Measurements from ENCODE around the gene TAS1R2.

Gene TAS1R2

GRCh38 chr1:18868354-18868753 lies 8.9 kb upstream of the TAS1R2 start:
- Histone ChIP-seq H3K9me3 (ENCODE audit: insufficient read depth, low read depth, low read length) (no peaks in the 10 kb centered on the region), H3K4me1 (ENCODE audit: control insufficient read depth in 1 of 2, insufficient read depth in 2 of 2, low read length in 2 of 2) (no peaks in the 10 kb centered on the region), H3K4ac (ENCODE audit: low read depth, low read length) (no peak overlapping the region), H3K36me3 (ENCODE audit: control insufficient read depth in 1 of 2, insufficient read depth in 2 of 2, low read length in 2 of 2) (peaks cover 18 to 19% of the 10 kb centered on the region in 2 experiments), H4K91ac (ENCODE audit: low read depth, low read length) (no peak overlapping the region), H3K18ac (ENCODE audit: low read length) (no peak overlapping the region), H2BK12ac (ENCODE audit: low read length) (no peak overlapping the region), H2BK120ac (ENCODE audit: insufficient read depth, low read length, poor library complexity) (no peak overlapping the region), H3K4me3 (ENCODE audit: low read depth, low read length) (no peak overlapping the region), H4K8ac (ENCODE audit: low read depth, low read length) (no peak overlapping the region), H4K12ac (ENCODE audit: low read depth, low read length) (no peak overlapping the region), H3K79me2 (ENCODE audit: control insufficient read depth, insufficient read depth, low read length, poor library complexity) (no peaks in the 10 kb centered on the region), H3K79me1 (ENCODE audit: low read length) (no peaks in the 10 kb centered on the region), H2AFZ (ENCODE audit: insufficient read depth, low read length, poor library complexity) (no peak overlapping the region), H3K4me2 (ENCODE audit: low read length) (no peak overlapping the region), H3K27me3 (ENCODE audit: insufficient read depth, low read length) (no peaks in the 10 kb centered on the region), H3K9ac (ENCODE audit: low read length) (no peak overlapping the region), H3K23ac (ENCODE audit: low read length) (no peak overlapping the region), H2BK5ac (ENCODE audit: low read depth, low read length, poor library complexity) (no peak overlapping the region), H3K27ac (ENCODE audit: low read depth, low read length) (no peak overlapping the region), H2AK5ac (ENCODE audit: low read length) (no peak overlapping the region), H3K14ac (ENCODE audit: low read length) (no peak overlapping the region)
- DNase-seq, result no peak
- no CpG with 5 or more reads among the region's 5 CpGs for WGBS (ENCODE audit: extremely low coverage, insufficient coverage, insufficient read length)

DNA sequence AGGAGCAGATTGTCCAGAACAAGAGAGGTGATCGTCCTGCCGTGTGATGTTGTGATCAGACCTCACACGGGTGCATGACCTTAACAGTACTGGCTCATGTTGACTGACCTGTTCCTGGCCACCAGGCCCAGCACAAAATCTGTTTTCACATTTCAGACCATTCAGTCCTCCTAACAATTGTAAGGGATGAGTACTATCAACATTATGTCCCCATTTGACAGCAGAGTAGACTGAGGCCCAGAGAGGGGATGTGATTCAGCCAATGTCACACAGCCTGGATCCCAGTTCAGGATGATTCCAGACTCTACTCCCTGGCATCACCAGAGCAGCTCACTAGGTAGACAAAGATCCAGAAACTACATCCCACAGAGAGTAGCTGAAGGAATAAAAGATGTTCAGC lies 7.4 kb upstream of the TAS1R2 start:
- Histone ChIP-seq H3K14ac (ENCODE audit: low read length) (no peak overlapping the region), H4K8ac (ENCODE audit: low read depth, low read length) (no peak overlapping the region), H3K4ac (ENCODE audit: low read depth, low read length) (no peak overlapping the region), H3K27me3 (ENCODE audit: insufficient read depth, low read length) (no peaks in the 10 kb centered on the region), H2AFZ (ENCODE audit: insufficient read depth, low read length, poor library complexity) (no peak overlapping the region), H3K4me3 (ENCODE audit: low read depth, low read length) (no peak overlapping the region), H4K91ac (ENCODE audit: low read depth, low read length) (no peak overlapping the region), H2BK120ac (ENCODE audit: insufficient read depth, low read length, poor library complexity) (no peak overlapping the region), H3K9me3 (ENCODE audit: insufficient read depth, low read depth, low read length) (no peaks in the 10 kb centered on the region), H3K79me1 (ENCODE audit: low read length) (no peaks in the 10 kb centered on the region), H2AK5ac (ENCODE audit: low read length) (no peak overlapping the region), H3K4me1 (ENCODE audit: control insufficient read depth in 1 of 2, insufficient read depth in 2 of 2, low read length in 2 of 2) (no peaks in the 10 kb centered on the region), H3K18ac (ENCODE audit: low read length) (no peak overlapping the region), H4K12ac (ENCODE audit: low read depth, low read length) (no peak overlapping the region), H3K79me2 (ENCODE audit: control insufficient read depth, insufficient read depth, low read length, poor library complexity) (no peaks in the 10 kb centered on the region), H3K27ac (ENCODE audit: low read depth, low read length) (no peak overlapping the region), H2BK5ac (ENCODE audit: low read depth, low read length, poor library complexity) (no peak overlapping the region), H2BK12ac (ENCODE audit: low read length) (no peak overlapping the region), H3K23ac (ENCODE audit: low read length) (no peak overlapping the region), H3K36me3 (ENCODE audit: control insufficient read depth in 1 of 2, insufficient read depth in 2 of 2, low read length in 2 of 2) (peaks cover 3 to 5% of the 10 kb centered on the region in 2 experiments), H3K9ac (ENCODE audit: low read length) (no peak overlapping the region), H3K4me2 (ENCODE audit: low read length) (no peak overlapping the region)
- WGBS (ENCODE audit: extremely low coverage, insufficient coverage, insufficient read length), result no CpG with 5 or more reads among the region's 3 CpGs
- no peak for DNase-seq

DNA sequence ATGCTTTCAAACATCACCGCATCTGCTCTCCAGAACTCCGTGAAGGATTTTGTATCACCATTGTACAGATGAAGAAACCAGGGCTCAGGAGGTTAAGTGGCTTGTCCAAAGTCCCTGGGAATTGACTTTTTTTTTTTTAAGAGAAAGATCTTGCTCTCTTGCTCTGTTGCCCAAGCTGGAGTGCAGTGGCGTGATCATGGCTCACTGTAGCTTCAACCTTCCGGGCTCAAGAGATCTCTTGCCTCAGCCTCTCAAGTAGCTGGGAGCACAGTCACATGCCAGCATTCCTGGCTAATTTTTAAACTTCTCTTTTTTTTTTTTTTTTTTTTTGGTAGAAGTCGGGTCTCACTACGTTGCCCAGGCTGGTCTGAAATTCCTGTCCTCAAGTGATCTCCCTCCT lies 6.9 kb upstream of the TAS1R2 start:
- Histone ChIP-seq H3K27ac (ENCODE audit: low read depth, low read length) (no peak overlapping the region), H3K4me1 (ENCODE audit: control insufficient read depth in 1 of 2, insufficient read depth in 2 of 2, low read length in 2 of 2) (no peaks in the 10 kb centered on the region), H4K12ac (ENCODE audit: low read depth, low read length) (no peak overlapping the region), H3K18ac (ENCODE audit: low read length) (no peak overlapping the region), H3K4me3 (ENCODE audit: low read depth, low read length) (no peak overlapping the region), H3K14ac (ENCODE audit: low read length) (no peak overlapping the region), H3K27me3 (ENCODE audit: insufficient read depth, low read length) (no peaks in the 10 kb centered on the region), H2BK120ac (ENCODE audit: insufficient read depth, low read length, poor library complexity) (no peak overlapping the region), H4K91ac (ENCODE audit: low read depth, low read length) (no peak overlapping the region), H3K9ac (ENCODE audit: low read length) (no peak overlapping the region), H4K8ac (ENCODE audit: low read depth, low read length) (no peak overlapping the region), H3K4ac (ENCODE audit: low read depth, low read length) (no peak overlapping the region), H3K79me1 (ENCODE audit: low read length) (no peaks in the 10 kb centered on the region), H2AFZ (ENCODE audit: insufficient read depth, low read length, poor library complexity) (no peak overlapping the region), H2AK5ac (ENCODE audit: low read length) (no peak overlapping the region), H3K9me3 (ENCODE audit: insufficient read depth, low read depth, low read length) (no peaks in the 10 kb centered on the region), H3K79me2 (ENCODE audit: control insufficient read depth, insufficient read depth, low read length, poor library complexity) (no peaks in the 10 kb centered on the region), H2BK12ac (ENCODE audit: low read length) (no peak overlapping the region), H3K23ac (ENCODE audit: low read length) (no peak overlapping the region), H3K36me3 (ENCODE audit: control insufficient read depth in 1 of 2, insufficient read depth in 2 of 2, low read length in 2 of 2) (no peaks in the 10 kb centered on the region), H3K4me2 (ENCODE audit: low read length) (no peak overlapping the region), H2BK5ac (ENCODE audit: low read depth, low read length, poor library complexity) (no peak overlapping the region)
- WGBS (ENCODE audit: extremely low coverage, insufficient coverage, insufficient read length), result no CpG with 5 or more reads among the region's 6 CpGs
- DNase-seq, result no peak

DNA sequence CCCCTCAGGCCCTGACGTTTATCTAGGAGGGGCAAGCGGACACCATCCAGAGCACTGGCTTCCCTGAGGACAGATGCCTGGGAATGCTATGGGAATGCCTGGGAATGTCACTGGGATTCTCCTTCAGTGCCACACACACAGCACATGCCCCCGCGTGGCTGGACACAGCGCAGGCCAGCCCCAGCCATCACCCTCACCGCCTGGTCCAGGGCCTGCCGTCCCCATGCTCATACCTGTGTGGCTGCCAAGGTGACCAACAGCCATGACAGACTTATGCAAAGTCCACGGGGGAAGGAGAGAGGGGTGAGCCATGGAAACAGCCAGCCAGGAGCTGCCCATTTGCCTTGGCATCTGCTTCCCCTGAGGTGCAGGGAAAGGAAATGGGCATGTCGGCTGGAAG lies 5.7 kb upstream of the TAS1R2 start:
- Histone ChIP-seq H3K27me3 (ENCODE audit: insufficient read depth, low read length) (no peaks in the 10 kb centered on the region), H4K12ac (ENCODE audit: low read depth, low read length) (no peak overlapping the region), H3K9ac (ENCODE audit: low read length) (no peak overlapping the region), H3K23ac (ENCODE audit: low read length) (no peak overlapping the region), H2BK5ac (ENCODE audit: low read depth, low read length, poor library complexity) (no peak overlapping the region), H2AFZ (ENCODE audit: insufficient read depth, low read length, poor library complexity) (no peak overlapping the region), H2BK120ac (ENCODE audit: insufficient read depth, low read length, poor library complexity) (no peak overlapping the region), H3K9me3 (ENCODE audit: insufficient read depth, low read depth, low read length) (no peaks in the 10 kb centered on the region), H3K79me1 (ENCODE audit: low read length) (no peaks in the 10 kb centered on the region), H2AK5ac (ENCODE audit: low read length) (no peak overlapping the region), H3K4me3 (ENCODE audit: low read depth, low read length) (no peak overlapping the region), H3K14ac (ENCODE audit: low read length) (no peak overlapping the region), H3K18ac (ENCODE audit: low read length) (no peak overlapping the region), H3K27ac (ENCODE audit: low read depth, low read length) (no peak overlapping the region), H4K8ac (ENCODE audit: low read depth, low read length) (no peak overlapping the region), H3K4me1 (ENCODE audit: control insufficient read depth in 1 of 2, insufficient read depth in 2 of 2, low read length in 2 of 2) (no peaks in the 10 kb centered on the region), H3K36me3 (ENCODE audit: control insufficient read depth in 1 of 2, insufficient read depth in 2 of 2, low read length in 2 of 2) (no peaks in the 10 kb centered on the region), H3K4me2 (ENCODE audit: low read length) (no peak overlapping the region), H4K91ac (ENCODE audit: low read depth, low read length) (no peak overlapping the region), H3K79me2 (ENCODE audit: control insufficient read depth, insufficient read depth, low read length, poor library complexity) (no peaks in the 10 kb centered on the region), H3K4ac (ENCODE audit: low read depth, low read length) (no peak overlapping the region), H2BK12ac (ENCODE audit: low read length) (no peak overlapping the region)
- DNase-seq, result no peak
- WGBS (ENCODE audit: extremely low coverage, insufficient coverage, insufficient read length), result no CpG with 5 or more reads among the region's 9 CpGs
